Pancreas (tissue), 10 donors: Measurements from ENCODE around the gene GPM6B. TPM values are rescaled to one million over a fixed set of nuclear protein-coding genes. Genes with fewer than 3 reads are reported as not detected.
A peak's percentile ranks its signal among the peaks of the same experiment; 100 is the strongest.

Source experiments
- ATAC-seq, 4 donors: fragments of 200-7000 bp; cut with Tn5 transposase; one replicate each; pipeline versions ENCODE4 v1.8.0 to v1.9.1; 2020; ENCODE audit warnings: mild to moderate bottlenecking in 4 of 4, moderate library complexity in 4 of 4
- DNase-seq, 6 donors: peaks; one replicate each; pipeline ENCODE4 v3.0.0-alpha.2; 2020
- FAIRE-seq: peaks from 2 replicates; lab custom pipeline; 2012; peaks lifted over from hg19 to GRCh38; lab: Jason Lieb, UNC
- H3K27ac ChIP-seq, 4 donors: fragments of 200-600 bp; sonication (generic); 1 replicate in 3 of 4; 2 replicates in 1 of 4; pipeline versions ENCODE4 v1.5.0 to v1.8.0; 2020
- H3K27me3 ChIP-seq, 4 donors: fragments of 200-600 bp; one replicate each; pipeline ENCODE4 v1.8.0; 2021
- H3K36me3 ChIP-seq, 3 donors: fragments of 200-600 bp; sonication (generic) in 1 of 3; one replicate each; pipeline versions ENCODE4 v1.5.0 to v1.8.0; 2020 to 2021
- H3K4me1 ChIP-seq, 3 donors: fragments of 200-600 bp; one replicate each; pipeline ENCODE4 v1.8.0; 2021
- H3K4me3 ChIP-seq, 4 donors: fragments of 200-600 bp; sonication (generic) in 2 of 4; one replicate each; pipeline versions ENCODE4 v1.5.0 to v1.8.0; 2020 to 2021
- H3K9me3 ChIP-seq, 4 donors: fragments of 200-600 bp; one replicate each; pipeline ENCODE4 v1.8.0; 2021
- CTCF ChIP-seq, 4 donors: fragments of 200-600 bp; sonication (generic) in 3 of 4; IDR thresholded peaks; one replicate each; pipeline versions ENCODE4 v1.5.0 to v1.8.0; 2021; ENCODE audit warnings: antibody characterized with exemption in 4 of 4
- WGBS, 2 donors: extraction: QIAGEN DNeasy Blood & Tissue Kit; methylation state at CpG; one replicate each; pipeline ENCODE4 v1.1.7; 2013; 5-methylcytosine and 5-hydroxymethylcytosine counted together
- intact Hi-C, 3 donors: fragments of 100-400 bp; cut with DNase I; formaldehyde crosslinking; loops; one replicate each; pipeline versions ENCODE4 v1.11.1 to v1.14.2; 2022
- polyA plus RNA-seq, 2 donors: library from polyadenylated mRNA; stranded (reverse); fragments of 200-250 nt; gene quantifications; one replicate each; pipeline ENCODE4 v1.2.3, GENCODE V29; 2013
- total RNA-seq, 6 donors: library from RNA; stranded (reverse); fragmentation: NEBNext Ultra II Directional in 4 of 6; extraction: Animal tissue kit (Norgen Biotek cat#: 25700) in 4 of 6; gene quantifications; one replicate each; pipeline versions ENCODE4 v1.2.1 to v1.2.4, GENCODE V29; 2021 to 2023
- donor health status: healthy with polysubstance abuse.
- donor health status: DM: no; HTN: no; CAD: no; lungs with moderate emphysema.
- donor health status: DM: no; HTN: no; CAD: no.
- donor health status: control.
- donor health status: control.
- donor health status: Bipolar disorder and iron deficiency.
- donor health status: DM: yes; HTN: yes; CAD: no.
- donor health status: DM: no; HTN: no; CAD: no.
- donor health status: DM: no; HTN: no; CAD: no.
- donor health status: DM: yes; HTN: yes; CAD: no.

Gene GPM6B
- total and polyA plus RNA-seq, 8 donors = 0.47 to 3.0 (median 1.5) TPM

- Histone ChIP-seq H3K27ac (no peak overlapping the region), H3K36me3 (no peaks in the 10 kb centered on the region), H3K9me3 (no peaks in the 10 kb centered on the region), H3K4me3 (no peak overlapping the region), H3K27me3 (no peaks in the 10 kb centered on the region), H3K4me1 (no peaks in the 10 kb centered on the region)
- FAIRE-seq (no peak), ATAC-seq (no peak), DNase-seq (no peak)
- 82 to 83% methylated on average over 4 of the region's 4 CpGs for WGBS, 2 donors
- intact Hi-C loops = no loop called here
- TF ChIP-seq CTCF (IDR thresholded peaks at IDR 0.05) = no peak
Observed at GRCh38 chrX:13798184-13798583, 18.7 kb downstream of the GPM6B start.

DNA sequence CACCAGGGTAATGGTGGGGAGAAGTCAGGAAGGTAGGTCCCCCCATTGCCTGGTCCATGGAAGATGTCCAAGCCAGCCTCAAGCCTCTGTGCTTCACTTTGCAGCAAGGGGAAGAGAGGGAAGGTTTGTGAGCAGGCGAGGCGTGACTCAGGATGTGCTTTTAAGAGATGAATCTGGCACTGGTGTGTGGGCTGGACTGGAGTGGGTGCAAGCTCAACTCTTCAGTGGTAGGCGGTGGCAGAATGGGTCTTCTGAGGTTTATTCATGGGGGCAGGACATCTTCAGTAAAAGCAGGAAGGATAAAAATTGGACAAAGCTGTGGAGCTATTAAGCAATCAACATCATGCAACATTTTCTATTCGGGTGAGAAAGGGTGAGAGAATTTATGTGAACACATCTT lies 19.4 kb downstream of the GPM6B start:
- no peak for FAIRE-seq
- ATAC-seq = no peak
- Histone ChIP-seq H3K9me3 (no peaks in the 10 kb centered on the region), H3K27me3 (no peaks in the 10 kb centered on the region), H3K4me1 (no peaks in the 10 kb centered on the region), H3K4me3 (no peak overlapping the region), H3K27ac (no peak overlapping the region), H3K36me3 (no peaks in the 10 kb centered on the region)
- 89 to 92% methylated on average over 4 of the region's 4 CpGs for WGBS, 2 donors
- no peak for TF ChIP-seq CTCF (IDR thresholded peaks at IDR 0.05)
- no peak for DNase-seq
- intact Hi-C loops = no loop called here

- intact Hi-C loops = no loop called here
- ATAC-seq = no peak
- 88 to 90% methylated on average over 10 of the region's 10 CpGs for WGBS, 2 donors
- no peak for DNase-seq
- Histone ChIP-seq H3K27me3 (no peaks in the 10 kb centered on the region), H3K4me1 (no peaks in the 10 kb centered on the region), H3K27ac (no peak overlapping the region), H3K9me3 (no peaks in the 10 kb centered on the region), H3K36me3 (no peaks in the 10 kb centered on the region), H3K4me3 (no peak overlapping the region)
- no peak for FAIRE-seq
- TF ChIP-seq CTCF (IDR thresholded peaks at IDR 0.05) = no peak
Observed at GRCh38 chrX:13794417-13794816, 22.5 kb downstream of the GPM6B start.

DNA sequence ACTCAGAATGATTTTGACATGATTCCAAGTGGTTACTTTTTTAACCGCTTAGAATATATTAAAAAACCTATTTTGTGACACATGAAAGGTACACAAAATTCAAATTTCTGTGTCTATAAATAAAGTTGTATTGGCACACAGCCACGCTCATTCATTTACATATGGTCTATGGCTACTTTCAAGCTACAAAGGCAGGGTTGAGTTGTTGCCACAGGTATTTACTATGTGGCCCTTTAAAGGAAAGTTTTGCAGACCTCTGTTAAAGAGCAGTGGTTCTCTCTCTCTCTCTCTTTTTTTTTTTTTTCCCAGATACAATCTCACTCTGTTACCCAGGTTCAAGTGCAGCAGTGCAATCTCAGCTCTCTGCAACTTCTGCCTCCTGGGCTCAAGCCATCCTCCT lies 23.0 kb downstream of the GPM6B start:
- 85 to 91% methylated on average over 2 of the region's 2 CpGs for WGBS, 2 donors
- Histone ChIP-seq H3K27ac (no peak overlapping the region), H3K9me3 (no peaks in the 10 kb centered on the region), H3K36me3 (no peaks in the 10 kb centered on the region), H3K27me3 (no peaks in the 10 kb centered on the region), H3K4me3 (no peak overlapping the region), H3K4me1 (no peaks in the 10 kb centered on the region)
- FAIRE-seq (no peak), DNase-seq (no peak), ATAC-seq (no peak)
- no peak for TF ChIP-seq CTCF (IDR thresholded peaks at IDR 0.05)
- intact Hi-C loops = no loop called here

DNA sequence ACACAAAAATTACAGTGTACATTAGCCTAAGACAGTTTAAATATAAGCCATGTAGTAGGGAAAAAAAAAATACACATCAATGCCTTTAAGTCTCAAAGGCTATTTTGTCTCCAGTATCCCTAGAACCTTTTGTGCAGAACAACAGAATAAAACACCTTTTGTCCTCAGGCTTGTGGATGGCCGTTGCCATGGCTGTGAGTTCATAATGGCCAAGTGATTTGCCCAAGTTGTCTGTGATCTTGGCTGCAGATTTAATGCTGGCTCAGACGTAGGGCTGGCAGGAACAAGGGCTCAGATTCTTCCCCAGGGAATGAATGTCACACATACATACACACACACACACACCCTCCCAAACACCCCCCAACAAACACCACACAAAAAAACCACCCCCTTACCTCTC lies 25.3 kb downstream of the GPM6B start:
- no peak for FAIRE-seq
- ATAC-seq = peak in 1 of 4 donors; percentile 30
- WGBS, 2 donors = 31 to 42% methylated on average over 2 of the region's 2 CpGs

More for the DNA sequence above, 25.3 kb downstream of the GPM6B start:
- Histone ChIP-seq H3K4me3 (no peak overlapping the region), H3K4me1 (no peaks in the 10 kb centered on the region), H3K27me3 (no peaks in the 10 kb centered on the region), H3K36me3 (no peaks in the 10 kb centered on the region), H3K27ac (no peak overlapping the region), H3K9me3 (no peaks in the 10 kb centered on the region)
- DNase-seq = no peak
- TF ChIP-seq CTCF (IDR thresholded peaks at IDR 0.05) = no peak
- intact Hi-C loops = no loop called here
